K562 (cell line): ENCODE results near the gene ZNRF3. TPM values are rescaled to one million over a fixed set of nuclear protein-coding genes. Genes with fewer than 3 reads are reported as not detected.
"Not testable (repeated sequence)": the region's sequence is repeated elsewhere in the genome, so short reads cannot be mapped to it uniquely, and the experiment has no call there.

ENCODE experiments used
- ATAC-seq: fragments of 200-7000 bp; cut with Tn5 transposase; 3 replicates; pipeline ENCODE4 v1.9.1; 2020; ENCODE audit warnings: moderate library complexity
- BruUV-seq: library from RNA; stranded (reverse); fragments of 400-500 nt; replicated peaks from 2 replicates; lab custom pipeline; 2021; lab: Mats Ljungman, UMichigan
- CTCF ChIA-PET: fragments of 300-600 bp; formaldehyde crosslinking; extraction: SDS; loops from one replicate; lab custom pipeline; 2021; ENCODE audit warnings: low intra/inter-chr PET ratio; lab: Yijun Ruan, JAX
- POLR2A ChIA-PET: fragments of 300-600, 350-650 bp; sonication (Branson Sonifier 250); formaldehyde crosslinking; extraction: SDS; loops from one replicate; lab custom pipeline; 2021; ENCODE audit warnings: antibody characterized with exemption, inconsistent platforms; lab: Yijun Ruan, JAX
- DNase-seq, 4 experiments: peaks; one replicate each; pipeline versions ENCODE4 v3.0.0 to v3.0.0-alpha.2; 2011 to 2018; ENCODE audit warnings: low spot score in 3 of 4, mixed read lengths in 3 of 4; ENCODE audit errors: extremely low read depth in 1 of 4
- FAIRE-seq: peaks from 2 replicates; lab custom pipeline; 2011; peaks lifted over from hg19 to GRCh38; lab: Jason Lieb, UNC
- H2AFZ ChIP-seq: 2 replicates; pipeline ENCODE4 v1.6.0; 2011; ENCODE audit warnings: low read depth, low read length, control low read depth, inconsistent platforms
- H3K27ac ChIP-seq: fragments of 200-600 bp; 3 replicates; pipeline ENCODE4 v1.8.0; 2011; ENCODE audit warnings: low read depth, mild to moderate bottlenecking, control low read depth, inconsistent platforms, low read length, moderate library complexity, mixed read lengths; ENCODE audit errors: extremely low read depth
- H3K27me3 ChIP-seq, 2 experiments: fragments of 300-600 bp in 1 of 2; 2 replicates in 1 of 2; 3 replicates in 1 of 2; pipeline versions ENCODE4 v1.6.0 to v1.8.0; 2011; ENCODE audit warnings: inconsistent platforms in 2 of 2, low read length in 2 of 2, mild to moderate bottlenecking in 1 of 2, mixed read lengths in 1 of 2, moderate library complexity in 1 of 2; ENCODE audit not compliant: control insufficient read depth in 2 of 2, insufficient read depth in 2 of 2
- H3K36me3 ChIP-seq: fragments of 300-600 bp; 3 replicates; pipeline ENCODE4 v1.8.0; 2011; ENCODE audit warnings: mild to moderate bottlenecking, low read length, inconsistent platforms; ENCODE audit not compliant: control insufficient read depth, insufficient read depth
- H3K4me1 ChIP-seq, 2 experiments: fragments of 200-600 bp in 1 of 2; replicated peaks in 1 of 2; 2 replicates in 1 of 2; 3 replicates in 1 of 2; pipeline versions ENCODE4 v1.5.1 to v1.8.0; 2011; ENCODE audit warnings: inconsistent platforms in 2 of 2, low read length in 2 of 2, mild to moderate bottlenecking in 1 of 2, mixed read lengths in 1 of 2, moderate library complexity in 1 of 2; ENCODE audit not compliant: control insufficient read depth in 2 of 2, insufficient read depth in 2 of 2
- H3K4me2 ChIP-seq: 2 replicates; pipeline ENCODE4 v1.6.1; 2011; ENCODE audit warnings: low read length, control low read depth, inconsistent platforms, mixed read lengths; ENCODE audit not compliant: insufficient read depth
- H3K4me3 ChIP-seq: fragments of 200-600 bp; sonication (generic), shearing (Covaris generic); 2 replicates; pipeline ENCODE4 v1.5.1; 2016; ENCODE audit warnings: control low read depth, inconsistent platforms
- H3K79me2 ChIP-seq: fragments of 200-600 bp; 3 replicates; pipeline ENCODE4 v1.8.0; 2011; ENCODE audit warnings: low read length, inconsistent platforms; ENCODE audit not compliant: control insufficient read depth, insufficient read depth
- H3K9ac ChIP-seq, 2 experiments: 2 replicates each; pipeline versions ENCODE4 v1.6.0 to v1.6.1; 2011; ENCODE audit warnings: low read depth in 2 of 2, low read length in 2 of 2, control low read depth in 1 of 2, inconsistent platforms in 1 of 2, mild to moderate bottlenecking in 1 of 2, mixed read lengths in 1 of 2; ENCODE audit not compliant: insufficient read depth in 1 of 2
- H3K9me1 ChIP-seq: one replicate; pipeline ENCODE4 v1.6.0; 2011; ENCODE audit warnings: inconsistent platforms, mild to moderate bottlenecking, low read length, moderate library complexity; ENCODE audit not compliant: control insufficient read depth, insufficient read depth
- H3K9me3 ChIP-seq: replicated peaks from 2 replicates; pipeline ENCODE4 v1.5.1; 2011; ENCODE audit warnings: low read depth, low read length, inconsistent platforms; ENCODE audit not compliant: control insufficient read depth, insufficient read depth
- H4K20me1 ChIP-seq: replicated peaks from 2 replicates; pipeline ENCODE4 v1.6.1; 2011; ENCODE audit warnings: low read length, inconsistent platforms, mixed read lengths; ENCODE audit not compliant: control insufficient read depth, insufficient read depth
- POLR3G ChIP-seq: IDR thresholded peaks from 2 replicates; pipeline ENCODE4 v1.6.1; 2011; ENCODE audit not compliant: insufficient read length, insufficient replicate concordance; ENCODE audit errors: extremely low read depth
- WGBS: fragments of 100-300 bp; shearing (Covaris generic); methylation state at CpG from one replicate; pipeline ENCODE4 v1.1.6; 2016; ENCODE audit warnings: low coverage, mixed read lengths; ENCODE audit not compliant: insufficient coverage; ENCODE audit errors: missing lambda C conversion rate; 5-methylcytosine and 5-hydroxymethylcytosine counted together
- in situ Hi-C: fragments of 300-500 bp; cut with MboI; formaldehyde crosslinking; loops from 4 replicates; pipeline ENCODE4 v1.15.0; 2018; ENCODE audit warnings: inconsistent platforms, mixed read lengths
- intact Hi-C: fragments of 100-400 bp; cut with micrococcal nuclease; formaldehyde crosslinking; loops from 2 replicates; pipeline ENCODE4 v1.14.2; 2022
- polyA plus RNA-seq, 8 experiments: library from polyadenylated mRNA; depleted of rRNA in 4 of 8; stranded (reverse) in 5 of 8; unstranded in 3 of 8; fragments of >200 nt; fragmentation: Nextera tagmentation in 2 of 8; fragmentation: Illumina TruSeq in 1 of 8; extraction: Ambion mirVana in 2 of 8; extraction: Trizol in 1 of 8; gene quantifications; 2 replicates each; pipeline versions ENCODE4 v1.2.1 to v1.2.3, GENCODE V29; 2011 to 2014; ENCODE audit warnings: inconsistent platforms in 1 of 8, missing spikeins in 1 of 8
- total RNA-seq, 7 experiments: library from RNA; depleted of rRNA in 6 of 7; stranded (reverse); fragments of >200 nt in 6 of 7; fragmentation: Illumina TruSeq in 2 of 7; extraction: Trizol in 2 of 7; gene quantifications; 2 replicates each; pipeline versions ENCODE4 v1.2.1 to v1.2.3, GENCODE V29; 2011 to 2021; ENCODE audit warnings: low replicate concordance in 1 of 7

Gene ZNRF3
- total and polyA plus RNA-seq, 9 of the 15 experiments (the other 6 are each of a cell fraction or from before 2014, with no cell fraction given) = 0.41 to 5.9 (median 1.7) TPM

GRCh38 chr22:28907311-28908008 is 24.1 kb downstream of the ZNRF3 start:
- in situ Hi-C loops = no loop called here
- Histone ChIP-seq H2AFZ (no peak overlapping the region), H3K4me2 (no peak overlapping the region), H3K27me3 (no peaks in the 10 kb centered on the region), H3K9me3 (no peaks in the 10 kb centered on the region), H3K27ac (no peak overlapping the region), H3K4me1 (peaks cover 3% of the 10 kb centered on the region in 2 experiments; a peak in 2 of 5 replicates), H3K36me3 (no peaks in the 10 kb centered on the region), H3K9me1 (no peaks in the 10 kb centered on the region), H3K4me3 (no peak overlapping the region), H4K20me1 (peaks cover 17% of the 10 kb centered on the region; the same call in 1 of the 2 replicates), H3K79me2 (peaks cover 19% of the 10 kb centered on the region), H3K9ac (no peak overlapping the region)
- POLR2A ChIA-PET = interaction anchor here (2.4 kb wide), 1 partner anchor 13 kb away, joined by 8 read pairs; no protein-coding TSS in a partner anchor
- CTCF ChIA-PET = no interaction called here
- intact Hi-C loops = no loop called here
- no peak for ATAC-seq
- DNase-seq = no peak
- no peak for FAIRE-seq
- 70% methylated on average over 5 of the region's 5 CpGs for WGBS
- no TSS peak for BruUV-seq
- no peak for TF ChIP-seq POLR3G

- H3K27me3 ChIP-seq, H3K4me2 ChIP-seq, H3K36me3 ChIP-seq, H3K9ac ChIP-seq, H3K9me3 ChIP-seq, H2AFZ ChIP-seq, in situ Hi-C loops, DNase-seq, H3K9me1 ChIP-seq, H3K4me3 ChIP-seq, FAIRE-seq, intact Hi-C loops, CTCF ChIA-PET, H4K20me1 ChIP-seq, H3K4me1 ChIP-seq, ATAC-seq, BruUV-seq: not testable (repeated sequence)
- POLR2A ChIA-PET = interaction anchor here (0.6 to 2.4 kb wide), 5 partner anchors 11 to 1432 kb away, joined by 3 to 8 read pairs (median 3); partner anchors contain the start of gene KREMEN1
- peak overlapping the region; percentile 43; the same call in 1 of the 3 replicates for H3K27ac ChIP-seq
- H3K79me2 ChIP-seq = peaks cover 16% of the 10 kb centered on the region
- 45% methylated on average over 10 of the region's 10 CpGs for WGBS
Measured at GRCh38 chr22:28908810-28909209, 25.4 kb downstream of the ZNRF3 start.
